SK-N-SH (cell line): ENCODE measurements around the gene ALDOA. TPM values are rescaled to one million over a fixed set of nuclear protein-coding genes. Genes with fewer than 3 reads are reported as not detected.

Experiments
- CTCF ChIA-PET: fragments of 300-600, 350-600 bp; formaldehyde crosslinking; extraction: SDS; loops from one replicate; lab custom pipeline; 2021; lab: Yijun Ruan, JAX
- POLR2A ChIA-PET: fragments of 350-600 bp; sonication (Branson Sonifier 250); formaldehyde crosslinking; extraction: SDS; loops from one replicate; lab custom pipeline; 2020; ENCODE audit warnings: antibody characterized with exemption, inconsistent platforms; lab: Yijun Ruan, JAX
- DNase-seq: peaks from one replicate; pipeline ENCODE4 v3.0.0; 2012
- H2AFZ ChIP-seq: fragments of 200-600 bp; sonication (generic); 2 replicates; pipeline ENCODE4 v1.8.1; 2016; ENCODE audit warnings: antibody characterized with exemption, mild to moderate bottlenecking, low read depth
- H3F3A ChIP-seq: fragments of 200-600 bp; sonication (generic); replicated peaks from 2 replicates; pipeline ENCODE3; 2016; ENCODE audit warnings: antibody characterized with exemption, mild to moderate bottlenecking; ENCODE audit not compliant: insufficient read depth
- H3K27ac ChIP-seq, 2 experiments: fragments of 200-500 bp in 1 of 2; fragments of 200-600 bp in 1 of 2; sonication (Bioruptor generic) in 1 of 2; sonication (generic), shearing (Covaris generic) in 1 of 2; 2 replicates each; pipeline versions ENCODE4 v1.5.1 to v1.6.1; 2014 to 2016; ENCODE audit warnings: low read depth in 2 of 2, inconsistent platforms in 1 of 2, low read length in 1 of 2, mild to moderate bottlenecking in 1 of 2, mixed read lengths in 1 of 2
- H3K27me3 ChIP-seq: fragments of 200-600 bp; sonication (generic), shearing (Covaris generic); 2 replicates; pipeline ENCODE4 v1.6.1; 2016; ENCODE audit warnings: mixed run types; ENCODE audit not compliant: insufficient read depth
- H3K36me3 ChIP-seq, 2 experiments: fragments of 200-500 bp in 1 of 2; fragments of 200-600 bp in 1 of 2; sonication (Bioruptor generic) in 1 of 2; sonication (generic) in 1 of 2; replicated peaks in 1 of 2; 2 replicates each; pipeline versions ENCODE3 to v1.5.1; 2014 to 2016; ENCODE audit warnings: low read length in 1 of 2, mild to moderate bottlenecking in 1 of 2; ENCODE audit not compliant: insufficient read depth in 2 of 2, control insufficient read depth in 1 of 2
- H3K4me1 ChIP-seq, 2 experiments: fragments of 200-500 bp in 1 of 2; fragments of 200-600 bp in 1 of 2; sonication (Bioruptor generic) in 1 of 2; sonication (generic), shearing (Covaris generic) in 1 of 2; 2 replicates each; pipeline versions ENCODE4 v1.5.1 to v1.6.1; 2014 to 2016; ENCODE audit warnings: low read depth in 1 of 2, low read length in 1 of 2, mixed run types in 1 of 2; ENCODE audit not compliant: insufficient read depth in 2 of 2, control insufficient read depth in 1 of 2
- H3K4me2 ChIP-seq: fragments of 200-600 bp; sonication (generic), shearing (Covaris generic); 2 replicates; pipeline ENCODE4 v1.6.1; 2017; ENCODE audit warnings: mixed run types
- H3K4me3 ChIP-seq, 2 experiments: fragments of 200-500 bp in 1 of 2; fragments of 200-600 bp in 1 of 2; sonication (Bioruptor generic) in 1 of 2; sonication (generic), shearing (Covaris generic) in 1 of 2; 2 replicates each; pipeline versions ENCODE4 v1.5.1 to v1.8.1; 2014 to 2016; ENCODE audit warnings: low read depth in 2 of 2, inconsistent platforms in 1 of 2, low read length in 1 of 2, mild to moderate bottlenecking in 1 of 2, mixed read lengths in 1 of 2, moderate library complexity in 1 of 2
- H3K79me2 ChIP-seq: fragments of 200-600 bp; sonication (generic); 2 replicates; pipeline ENCODE4 v1.8.1; 2017; ENCODE audit warnings: mild to moderate bottlenecking; ENCODE audit not compliant: insufficient read depth
- H3K9ac ChIP-seq: fragments of 200-600 bp; sonication (generic); 2 replicates; pipeline ENCODE4 v1.6.1; 2017; ENCODE audit warnings: mixed run types
- H3K9me2 ChIP-seq: fragments of 200-600 bp; sonication (generic); 2 replicates; pipeline ENCODE4 v1.6.1; 2017; ENCODE audit warnings: mixed run types
- H3K9me3 ChIP-seq: fragments of 200-600 bp; sonication (generic); 2 replicates; pipeline ENCODE4 v1.6.1; 2017; ENCODE audit warnings: mixed run types, mild to moderate bottlenecking, moderate library complexity
- H4K20me1 ChIP-seq: fragments of 200-600 bp; sonication (generic); 2 replicates; pipeline ENCODE4 v1.6.1; 2017; ENCODE audit warnings: mild to moderate bottlenecking, mixed run types; ENCODE audit not compliant: insufficient read depth
- CTCF ChIP-seq: fragments of 200-600 bp; sonication (generic); IDR thresholded peaks from 2 replicates; pipeline ENCODE4 v1.6.1; 2017; ENCODE audit warnings: antibody characterized with exemption, mild to moderate bottlenecking, moderate library complexity
- EZH2phosphoT487 ChIP-seq: fragments of 200-600 bp; sonication (generic); IDR thresholded peaks from 2 replicates; pipeline ENCODE4 v1.6.1; 2017; ENCODE audit warnings: low read depth, mixed run types, mild to moderate bottlenecking, antibody characterized with exemption, moderate library complexity, borderline replicate concordance
- FOXM1 ChIP-seq: IDR thresholded peaks from 2 replicates; pipeline ENCODE4 v1.4.0; 2012; ENCODE audit warnings: low read depth, mild to moderate bottlenecking
- GABPA ChIP-seq: IDR thresholded peaks from 2 replicates; pipeline ENCODE4 v1.4.0; 2012; ENCODE audit warnings: low read depth, mild to moderate bottlenecking
- GATA2 ChIP-seq: sonication (generic); formaldehyde crosslinking; IDR thresholded peaks from 2 replicates; pipeline ENCODE4 v1.5.0; 2020; ENCODE audit warnings: mild to moderate bottlenecking, missing genetic modification reagents
- IRF3 ChIP-seq: fragments of 150-350 bp; IDR thresholded peaks from 2 replicates; pipeline ENCODE4 v1.6.1; 2016; ENCODE audit warnings: mild to moderate bottlenecking, low read depth, low read length
- MEF2A ChIP-seq: IDR thresholded peaks from 2 replicates; pipeline ENCODE4 v1.4.0; 2012; ENCODE audit warnings: low read depth, borderline replicate concordance
- MXI1 ChIP-seq: IDR thresholded peaks from 2 replicates; pipeline ENCODE4 v1.6.1; 2012; ENCODE audit warnings: mild to moderate bottlenecking, low read depth, low read length, improper control_type of control experiment
- NFIC ChIP-seq: IDR thresholded peaks from 2 replicates; pipeline ENCODE4 v1.4.0; 2012; ENCODE audit warnings: borderline replicate concordance
- POLR2AphosphoS5 ChIP-seq: IDR thresholded peaks from 2 replicates; pipeline ENCODE4 v1.6.1; 2012; ENCODE audit warnings: low read depth, low read length
- RAD21 ChIP-seq: IDR thresholded peaks from 2 replicates; pipeline ENCODE4 v1.6.1; 2012; ENCODE audit warnings: mild to moderate bottlenecking, low read length
- REST ChIP-seq: IDR thresholded peaks from 2 replicates; pipeline ENCODE4 v1.6.1; 2012; ENCODE audit warnings: mild to moderate bottlenecking, low read depth, low read length, moderate library complexity
- RXRA ChIP-seq: IDR thresholded peaks from 2 replicates; pipeline ENCODE4 v1.4.0; 2012; ENCODE audit warnings: low read depth, mild to moderate bottlenecking, borderline replicate concordance
- SIN3A ChIP-seq: IDR thresholded peaks from 2 replicates; pipeline ENCODE4 v1.6.1; 2012; ENCODE audit warnings: low read depth, mild to moderate bottlenecking, low read length, moderate library complexity, borderline replicate concordance
- ZBTB33 ChIP-seq: IDR thresholded peaks from 2 replicates; pipeline ENCODE4 v1.4.0; 2012; ENCODE audit warnings: low read depth, borderline replicate concordance
- whole genome bisulfite sequencing: methylation state at CpG from one replicate; pipeline ENCODE4 v1.1.6; 2017; ENCODE audit warnings: low lambda C conversion rate; 5-methylcytosine and 5-hydroxymethylcytosine counted together
- polyA plus RNA-seq, 3 experiments: library from polyadenylated mRNA; depleted of rRNA; stranded (reverse); fragments of >200 nt; gene quantifications; 2 replicates each; pipeline ENCODE4 v1.2.3, GENCODE V29; 2012
- TF ChIP-seq, protein P1 (sequence below): IDR thresholded peaks from 2 replicates; pipeline ENCODE4; 2012
- TF ChIP-seq, protein P2 (sequence below): IDR thresholded peaks from 2 replicates; pipeline ENCODE4 v1.4.0; 2012; ENCODE audit warnings: low read depth

The ALDOA gene
- polyA plus RNA-seq, 1 of the 3 experiments (the other 2 are of a cell fraction) = 641 TPM

DNA sequence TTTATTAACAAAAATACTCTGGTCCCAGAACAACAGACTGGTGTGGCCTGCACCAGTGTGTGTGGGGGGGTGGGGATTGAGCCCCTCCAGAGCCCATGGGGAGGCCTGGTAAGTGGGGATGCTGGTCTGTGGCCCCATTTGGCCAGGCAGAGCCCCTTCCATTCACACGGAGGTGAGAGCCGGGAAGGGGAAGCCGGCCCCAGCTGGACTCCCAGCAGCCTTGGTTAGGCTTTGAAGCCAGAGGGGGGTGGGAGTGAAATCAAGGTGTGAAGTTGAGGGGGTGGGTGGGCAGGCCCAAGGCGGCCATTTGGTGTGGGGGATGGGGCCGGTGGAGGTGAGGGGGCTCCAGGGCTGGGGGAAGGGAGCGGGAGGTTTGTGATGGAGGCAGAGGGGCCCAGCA, 20.3 kb downstream of the ALDOA start:
- Histone ChIP-seq H3K36me3 (peaks cover 24 to 39% of the 10 kb centered on the region in 2 experiments), H4K20me1 (peaks cover 7% of the 10 kb centered on the region), H3K4me1 (peaks cover 5 to 6% of the 10 kb centered on the region in 2 experiments; a peak in 2 of 4 replicates), H3K9me2 (no peaks in the 10 kb centered on the region), H3K9ac (no peak overlapping the region), H3K79me2 (peaks cover 18% of the 10 kb centered on the region; the same call in 1 of the 2 replicates), H3K4me3 (no peak overlapping the region), H3K27me3 (no peaks in the 10 kb centered on the region), H3K4me2 (no peak overlapping the region), H3K27ac (peak overlapping the region in 1 of 2 experiments; percentile 48; a peak in 1 of 4 replicates), H2AFZ (no peak overlapping the region), H3F3A (peaks cover 33% of the 10 kb centered on the region), H3K9me3 (no peaks in the 10 kb centered on the region)
- 98% methylated on average over 6 of the region's 6 CpGs for WGBS
- TF ChIP-seq GATA2 (CRISPR knock-in tag) (no peak), NFIC (no peak), RAD21 (no peak), ZBTB33 (no peak), CTCF (no peak), EZH2phosphoT487 (no peak), IRF3 (no peak), POLR2AphosphoS5 (no peak), GABPA (no peak), MEF2A (no peak), SIN3A (no peak), FOXM1 (no peak), REST (no peak), MXI1 (no peak), RXRA (no peak)
- TF ChIP-seq, protein P1, sequence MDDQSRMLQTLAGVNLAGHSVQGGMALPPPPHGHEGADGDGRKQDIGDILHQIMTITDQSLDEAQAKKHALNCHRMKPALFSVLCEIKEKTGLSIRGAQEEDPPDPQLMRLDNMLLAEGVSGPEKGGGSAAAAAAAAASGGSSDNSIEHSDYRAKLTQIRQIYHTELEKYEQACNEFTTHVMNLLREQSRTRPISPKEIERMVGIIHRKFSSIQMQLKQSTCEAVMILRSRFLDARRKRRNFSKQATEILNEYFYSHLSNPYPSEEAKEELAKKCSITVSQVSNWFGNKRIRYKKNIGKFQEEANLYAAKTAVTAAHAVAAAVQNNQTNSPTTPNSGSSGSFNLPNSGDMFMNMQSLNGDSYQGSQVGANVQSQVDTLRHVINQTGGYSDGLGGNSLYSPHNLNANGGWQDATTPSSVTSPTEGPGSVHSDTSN = no peak
- TF ChIP-seq, protein P2, sequence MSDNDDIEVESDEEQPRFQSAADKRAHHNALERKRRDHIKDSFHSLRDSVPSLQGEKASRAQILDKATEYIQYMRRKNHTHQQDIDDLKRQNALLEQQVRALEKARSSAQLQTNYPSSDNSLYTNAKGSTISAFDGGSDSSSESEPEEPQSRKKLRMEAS = no peak
- ChIA-PET CTCF (interaction anchor here (1.4 kb wide), 1 partner anchor 28 kb away, joined by 3 read pairs; the partner anchor contains the start of gene GDPD3), POLR2A (interaction anchor here (1.3 to 1.5 kb wide), 2 partner anchors 21 to 25 kb away, joined by 3 to 4 read pairs; partner anchors contain the start of gene ALDOA)
- no peak for DNase-seq
